ENCODE measurements around the gene AMBP. TPM values are rescaled to one million over a fixed set of nuclear protein-coding genes. Genes with fewer than 3 reads are reported as not detected.

AMBP gene
- total RNA-seq, 1 donor from 2014 or later = not detected

- Histone ChIP-seq H3K27me3 (ENCODE audit: control insufficient read depth, insufficient read depth, low read length) (no peaks in the 10 kb centered on the region), H3K4me3 (ENCODE audit: low read depth, low read length) (no peak overlapping the region), H3K36me3 (ENCODE audit: control insufficient read depth, insufficient read depth, low read length) (peaks cover 7% of the 10 kb centered on the region)
- DNase-seq (ENCODE audit: low read depth) = no peak
- TF ChIP-seq, protein P1, sequence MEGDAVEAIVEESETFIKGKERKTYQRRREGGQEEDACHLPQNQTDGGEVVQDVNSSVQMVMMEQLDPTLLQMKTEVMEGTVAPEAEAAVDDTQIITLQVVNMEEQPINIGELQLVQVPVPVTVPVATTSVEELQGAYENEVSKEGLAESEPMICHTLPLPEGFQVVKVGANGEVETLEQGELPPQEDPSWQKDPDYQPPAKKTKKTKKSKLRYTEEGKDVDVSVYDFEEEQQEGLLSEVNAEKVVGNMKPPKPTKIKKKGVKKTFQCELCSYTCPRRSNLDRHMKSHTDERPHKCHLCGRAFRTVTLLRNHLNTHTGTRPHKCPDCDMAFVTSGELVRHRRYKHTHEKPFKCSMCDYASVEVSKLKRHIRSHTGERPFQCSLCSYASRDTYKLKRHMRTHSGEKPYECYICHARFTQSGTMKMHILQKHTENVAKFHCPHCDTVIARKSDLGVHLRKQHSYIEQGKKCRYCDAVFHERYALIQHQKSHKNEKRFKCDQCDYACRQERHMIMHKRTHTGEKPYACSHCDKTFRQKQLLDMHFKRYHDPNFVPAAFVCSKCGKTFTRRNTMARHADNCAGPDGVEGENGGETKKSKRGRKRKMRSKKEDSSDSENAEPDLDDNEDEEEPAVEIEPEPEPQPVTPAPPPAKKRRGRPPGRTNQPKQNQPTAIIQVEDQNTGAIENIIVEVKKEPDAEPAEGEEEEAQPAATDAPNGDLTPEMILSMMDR (IDR thresholded peaks at IDR 0.05; ENCODE audit: insufficient read depth, low read length, poor library complexity, severe bottlenecking) = no peak
Observed at GRCh38 chr9:114090798-114091197, 12.7 kb upstream of the AMBP start.

DNA sequence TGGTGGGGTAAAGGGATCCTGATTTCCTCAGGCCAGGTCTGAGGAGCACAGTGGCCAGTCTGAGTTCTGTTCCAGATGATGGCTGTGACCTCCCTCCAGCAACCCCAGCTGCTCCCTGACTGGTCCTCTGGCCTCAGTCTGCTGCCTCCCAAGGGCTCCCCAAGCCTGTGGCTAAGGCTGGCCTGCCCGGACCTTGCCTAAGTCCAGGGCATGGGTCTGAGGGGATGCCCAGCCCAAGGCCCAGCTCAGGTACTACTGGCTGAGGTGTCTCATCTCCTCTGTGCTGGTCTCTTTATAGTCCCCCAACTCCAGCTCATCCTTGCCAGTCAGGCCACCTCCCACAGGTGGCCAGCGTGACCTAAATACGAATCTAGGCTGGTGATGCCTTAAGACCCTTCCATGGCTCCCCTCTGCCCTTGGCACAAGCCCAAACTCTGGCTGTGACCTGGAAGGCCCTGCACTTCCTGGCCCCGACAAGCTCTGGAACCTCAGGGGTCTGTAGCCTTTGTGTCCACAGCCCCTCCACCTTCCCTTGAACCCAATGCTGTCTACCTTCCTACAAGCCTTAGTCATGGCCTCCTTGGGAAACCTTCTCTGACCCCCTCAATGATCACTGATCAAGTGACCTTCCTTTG is 11.2 kb upstream of the AMBP start:
- Histone ChIP-seq H3K27me3 (ENCODE audit: control insufficient read depth, insufficient read depth, low read length) (no peaks in the 10 kb centered on the region), H3K36me3 (ENCODE audit: control insufficient read depth, insufficient read depth, low read length) (peaks cover 7% of the 10 kb centered on the region), H3K4me3 (ENCODE audit: low read depth, low read length) (no peak overlapping the region)
- TF ChIP-seq, protein P1 (IDR thresholded peaks at IDR 0.05; ENCODE audit: insufficient read depth, low read length, poor library complexity, severe bottlenecking) = no peak
- DNase-seq (ENCODE audit: low read depth) = no peak

DNA sequence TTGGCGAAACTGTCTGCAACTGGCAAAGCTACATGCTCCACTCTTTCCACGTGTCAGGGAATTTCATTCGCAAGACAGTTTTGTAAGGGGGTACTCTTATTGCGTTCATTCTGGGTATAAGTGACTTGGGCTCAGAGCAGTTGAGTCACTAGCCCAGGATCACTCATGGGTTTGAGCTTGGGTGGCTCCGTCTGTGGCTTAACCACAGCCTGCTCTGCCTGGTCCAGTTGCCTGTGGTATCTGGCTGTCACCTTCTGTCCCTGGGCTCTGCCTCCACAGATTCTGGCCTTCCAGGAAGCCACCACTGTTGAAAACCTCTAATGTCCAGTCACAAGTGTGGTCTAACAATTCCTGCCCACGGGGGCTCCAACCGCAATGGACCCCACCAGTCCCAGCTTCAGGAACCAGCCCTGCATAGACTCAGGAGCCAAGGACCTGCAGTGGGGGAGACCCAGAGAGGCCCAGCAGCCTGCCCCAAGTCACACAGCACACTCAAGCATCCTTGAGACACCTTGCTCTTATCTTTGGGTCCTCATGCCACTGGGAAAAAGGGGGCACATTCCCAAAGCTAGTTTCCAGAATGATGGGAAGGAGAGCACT is 10.6 kb upstream of the AMBP start:
- Histone ChIP-seq H3K36me3 (ENCODE audit: control insufficient read depth, insufficient read depth, low read length) (peaks cover 4% of the 10 kb centered on the region), H3K27me3 (ENCODE audit: control insufficient read depth, insufficient read depth, low read length) (no peaks in the 10 kb centered on the region), H3K4me3 (ENCODE audit: low read depth, low read length) (no peak overlapping the region)
- TF ChIP-seq, protein P1 (IDR thresholded peaks at IDR 0.05; ENCODE audit: insufficient read depth, low read length, poor library complexity, severe bottlenecking) = no peak
- no peak for DNase-seq (ENCODE audit: low read depth)

DNA sequence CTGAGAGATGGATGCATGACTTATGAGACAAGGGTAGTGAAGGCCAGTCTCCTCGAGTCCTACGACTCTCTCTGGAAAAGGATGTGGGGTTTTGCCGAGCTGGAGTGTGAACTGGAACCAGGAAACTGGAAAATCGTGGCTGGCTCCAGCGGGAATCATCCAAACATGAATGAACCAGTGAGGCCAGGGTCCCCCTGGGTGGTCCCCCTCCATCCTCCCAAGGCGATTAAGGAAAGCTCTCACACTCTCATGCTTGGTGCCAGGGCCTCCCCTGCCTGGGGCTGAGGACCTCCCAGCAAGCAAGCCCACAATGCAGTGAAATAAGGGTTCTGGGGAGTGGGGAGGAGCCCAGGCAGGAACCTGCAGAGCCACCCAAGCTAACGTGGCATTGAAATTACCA is 9.6 kb upstream of the AMBP start:
- DNase-seq (ENCODE audit: low read depth) = no peak
- no peaks in the 10 kb centered on the region for H3K36me3 ChIP-seq (ENCODE audit: control insufficient read depth, insufficient read depth, low read length)
- TF ChIP-seq, protein P1 (IDR thresholded peaks at IDR 0.05; ENCODE audit: insufficient read depth, low read length, poor library complexity, severe bottlenecking) = no peak
- no peaks in the 10 kb centered on the region for H3K27me3 ChIP-seq (ENCODE audit: control insufficient read depth, insufficient read depth, low read length)
- H3K4me3 ChIP-seq (ENCODE audit: low read depth, low read length) = no peak overlapping the region

DNA sequence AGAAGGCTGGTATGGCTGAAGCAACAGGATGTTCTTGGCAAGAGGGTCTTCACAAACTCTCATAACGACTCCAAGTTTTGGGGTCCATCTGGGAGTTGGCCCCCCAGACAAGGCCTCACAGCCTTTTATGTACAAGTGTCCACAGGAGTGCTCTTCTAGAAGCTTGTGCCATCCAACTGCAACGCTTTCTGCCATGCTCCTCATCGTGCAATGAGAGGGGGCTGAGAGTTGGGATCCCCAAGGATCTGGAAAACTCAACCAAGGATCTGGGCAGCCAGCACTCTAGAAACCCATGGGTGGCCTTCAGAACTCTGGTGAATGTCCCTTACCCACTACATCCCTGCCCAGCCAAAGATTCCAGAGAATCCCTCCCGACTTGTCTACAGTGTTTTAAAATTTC is 8.5 kb upstream of the AMBP start:
- H3K4me3 ChIP-seq (ENCODE audit: low read depth, low read length) = no peak overlapping the region
- TF ChIP-seq, protein P1 (IDR thresholded peaks at IDR 0.05; ENCODE audit: insufficient read depth, low read length, poor library complexity, severe bottlenecking) = no peak

GRCh38 chr9:114086009-114086408 is 7.9 kb upstream of the AMBP start:
- TF ChIP-seq, protein P1 (IDR thresholded peaks at IDR 0.05; ENCODE audit: insufficient read depth, low read length, poor library complexity, severe bottlenecking) = no peak
- no peak overlapping the region for H3K4me3 ChIP-seq (ENCODE audit: low read depth, low read length)
- H3K36me3 ChIP-seq (ENCODE audit: control insufficient read depth, insufficient read depth, low read length) = no peaks in the 10 kb centered on the region
- no peaks in the 10 kb centered on the region for H3K27me3 ChIP-seq (ENCODE audit: control insufficient read depth, insufficient read depth, low read length)
- no peak for DNase-seq (ENCODE audit: low read depth)

More for the DNA sequence above, 8.5 kb upstream of the AMBP start:
- DNase-seq (ENCODE audit: low read depth) = no peak
- no peaks in the 10 kb centered on the region for H3K36me3 ChIP-seq (ENCODE audit: control insufficient read depth, insufficient read depth, low read length)
- H3K27me3 ChIP-seq (ENCODE audit: control insufficient read depth, insufficient read depth, low read length) = no peaks in the 10 kb centered on the region
